Glomerular endothelial cell (primary cell): ENCODE measurements around the gene GJC3. TPM values are rescaled to one million over a fixed set of nuclear protein-coding genes. Genes with fewer than 3 reads are reported as not detected.
"Not testable (repeated sequence)": the region's sequence is repeated elsewhere in the genome, so short reads cannot be mapped to it uniquely, and the experiment has no call there.

Experiments used
- DNase-seq: peaks from one replicate; pipeline ENCODE4 v3.0.0-alpha.2; 2011; ENCODE audit warnings: low read depth, low spot score; ENCODE audit errors: extremely low read depth
- total RNA-seq: library from RNA; depleted of rRNA; stranded (reverse); fragments of >200 nt; gene quantifications from 2 replicates; pipeline ENCODE4 v1.2.3, GENCODE V29; 2015

Gene GJC3
- total RNA-seq, result 0.99 TPM in 1 of 2 replicates, not detected in the other

- no peak for DNase-seq
Observed at GRCh38 chr7:99928994-99929729, at the start of gene GJC3. GJC3 (minus strand) TSS chr7:99929620; CDS start chr7:99929620, 0 bp downstream.

GRCh38 chr7:99976626-99977025 is 47.2 kb upstream of the GJC3 start:
- DNase-seq, result no peak

GRCh38 chr7:99975782-99976521 is 46.5 kb upstream of the GJC3 start, which contains the start of gene AZGP1:
AZGP1 (minus strand) TSS chr7:99976031; CDS start chr7:99976020, 11 bp downstream.
- no peak for DNase-seq

- DNase-seq, result no peak
Observed at GRCh38 chr7:99974681-99975080, 45.3 kb upstream of the GJC3 start.

GRCh38 chr7:99973817-99974216 is 44.4 kb upstream of the GJC3 start:
- DNase-seq, result not testable (repeated sequence)

- no peak for DNase-seq
Observed at GRCh38 chr7:99971242-99971641, 41.8 kb upstream of the GJC3 start.

- not testable (repeated sequence) for DNase-seq
Observed at GRCh38 chr7:99969813-99970212, 40.4 kb upstream of the GJC3 start.

GRCh38 chr7:99969298-99969697 is 39.9 kb upstream of the GJC3 start:
- no peak for DNase-seq

GRCh38 chr7:99958564-99959227 is 29.3 kb upstream of the GJC3 start:
- no peak for DNase-seq

- no peak for DNase-seq
Observed at GRCh38 chr7:99955247-99955646, 25.8 kb upstream of the GJC3 start.

- DNase-seq, result not testable (repeated sequence)
Observed at GRCh38 chr7:99954643-99955042, 25.2 kb upstream of the GJC3 start.

GRCh38 chr7:99953649-99954048 is 24.2 kb upstream of the GJC3 start:
- no peak for DNase-seq

- DNase-seq, result not testable (repeated sequence)
Observed at GRCh38 chr7:99952649-99953048, 23.2 kb upstream of the GJC3 start.

- not testable (repeated sequence) for DNase-seq
Observed at GRCh38 chr7:99950819-99951218, 21.4 kb upstream of the GJC3 start.

GRCh38 chr7:99949645-99950228 is 20.3 kb upstream of the GJC3 start:
- no peak for DNase-seq

- DNase-seq, result no peak
Observed at GRCh38 chr7:99947608-99948007, 18.2 kb upstream of the GJC3 start.

- no peak for DNase-seq
Observed at GRCh38 chr7:99944497-99945070, 15.2 kb upstream of the GJC3 start.

- DNase-seq, result no peak
Observed at GRCh38 chr7:99943641-99944496, 14.4 kb upstream of the GJC3 start.

- no peak for DNase-seq
Observed at GRCh38 chr7:99938296-99938695, 8.9 kb upstream of the GJC3 start.

GRCh38 chr7:99935009-99935408 is 5.6 kb upstream of the GJC3 start:
- DNase-seq, result not testable (repeated sequence)
